NCI-H1092 treated with DMSO at 0.1 percent for 48 hours (cell line): Measurements from ENCODE around the gene NSUN2.
"Not testable (repeated sequence)": the region's sequence is repeated elsewhere in the genome, so short reads cannot be mapped to it uniquely, and the experiment has no call there.

Experiments
- DNase-seq: peaks from one replicate; lab custom pipeline; 2025; lab: John Stamatoyannopoulos, UW

NSUN2 gene

DNA sequence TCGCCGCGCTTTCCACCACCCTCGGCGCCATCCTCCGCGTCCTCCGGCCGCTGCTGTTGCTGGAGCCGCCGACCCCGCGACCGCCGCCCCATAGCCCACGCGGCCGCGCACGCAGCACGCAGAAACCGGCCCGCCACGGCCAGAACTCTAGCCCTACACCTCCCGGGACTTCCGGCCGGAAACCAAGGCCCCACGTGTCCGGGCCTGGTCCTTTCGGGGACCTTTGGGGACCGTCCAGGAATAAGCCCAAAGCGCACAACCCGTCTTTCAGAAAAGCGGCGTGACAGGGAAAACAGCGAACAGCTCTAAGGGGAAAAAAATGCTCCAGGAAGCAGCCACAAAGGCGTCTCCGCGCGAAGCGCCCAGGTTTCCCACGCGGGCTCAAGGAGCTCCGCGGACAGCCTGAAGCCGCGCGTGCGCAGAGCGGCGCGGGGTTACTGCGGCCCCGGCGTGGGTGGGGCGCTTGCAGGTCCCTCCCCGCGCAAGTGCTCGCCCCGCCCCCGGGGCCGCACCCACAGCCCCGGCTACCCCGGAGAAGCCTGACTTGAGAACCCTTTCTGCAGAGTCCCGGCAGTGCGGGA, at the start of gene NSUN2, which contains the start of gene SRD5A1:
Gene NSUN2 (minus strand): TSS at position 157 of the 581 bp plus-strand sequence. CDS start 65 bp downstream, at position 92.
Gene SRD5A1 (plus strand): TSS at position 553 of the 581 bp plus-strand sequence. CDS start 137 bp downstream, outside the sequence.
- DNase-seq: peak; percentile 94

DNA sequence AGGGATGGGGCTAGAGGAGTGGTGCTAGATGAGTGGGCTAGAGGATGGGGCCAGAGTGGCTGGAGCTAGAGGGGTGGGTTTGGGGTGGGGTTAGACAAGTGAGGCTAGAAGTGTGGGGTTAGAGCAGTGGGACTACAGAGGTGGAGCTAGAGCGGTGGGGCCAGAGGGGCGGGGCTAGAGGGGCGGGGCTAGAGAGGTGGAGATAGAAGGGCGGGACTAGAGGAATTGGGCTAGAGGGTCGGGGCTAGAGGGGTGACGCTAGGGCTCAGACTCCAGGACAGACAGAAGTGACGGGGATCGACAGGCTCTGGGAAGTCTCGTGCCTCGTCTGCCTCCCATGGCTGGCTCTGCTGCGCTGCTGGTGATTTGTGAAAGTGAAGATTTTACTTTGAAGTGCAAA, 49.4 kb upstream of the NSUN2 start:
- DNase-seq: no peak

DNA sequence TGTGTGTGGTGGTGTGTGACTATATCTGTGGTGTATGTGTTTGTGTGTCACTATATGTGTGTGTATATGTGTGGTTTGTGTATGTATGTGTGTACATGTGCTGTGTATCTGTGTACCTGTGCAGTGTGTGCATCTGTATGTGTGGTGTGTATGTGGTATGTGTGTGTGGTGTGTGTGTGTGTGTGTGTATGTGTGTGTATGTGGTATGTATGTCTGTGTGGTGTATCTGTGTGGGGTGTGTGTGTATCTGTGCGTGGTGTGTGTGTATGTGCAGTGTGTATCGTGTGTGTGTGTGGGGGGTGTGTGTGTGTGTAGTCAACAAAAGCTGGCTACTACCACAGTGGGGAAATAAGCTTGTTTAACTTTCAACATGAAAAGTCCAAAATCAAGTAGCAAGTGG, 48.8 kb upstream of the NSUN2 start:
- DNase-seq: no peak

DNA sequence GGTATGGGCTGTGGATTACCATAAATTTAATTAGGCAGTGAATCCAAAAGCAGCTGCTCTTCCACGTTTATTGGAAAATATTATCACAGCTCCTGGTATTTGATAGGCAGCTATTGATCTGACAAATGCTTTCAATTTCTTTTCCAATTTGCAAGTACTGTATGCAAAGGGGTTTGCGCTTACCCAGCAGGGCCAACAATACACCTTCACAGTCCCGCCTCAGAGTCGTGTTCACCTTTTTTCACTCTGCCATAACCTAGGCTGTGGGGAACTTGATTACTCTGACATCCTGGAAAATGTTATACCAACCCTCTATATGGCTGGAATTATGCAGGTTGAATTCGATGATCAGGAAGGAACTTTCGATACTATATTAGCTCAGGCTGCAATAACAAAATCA, 48.1 kb upstream of the NSUN2 start:
- no peak for DNase-seq

DNA sequence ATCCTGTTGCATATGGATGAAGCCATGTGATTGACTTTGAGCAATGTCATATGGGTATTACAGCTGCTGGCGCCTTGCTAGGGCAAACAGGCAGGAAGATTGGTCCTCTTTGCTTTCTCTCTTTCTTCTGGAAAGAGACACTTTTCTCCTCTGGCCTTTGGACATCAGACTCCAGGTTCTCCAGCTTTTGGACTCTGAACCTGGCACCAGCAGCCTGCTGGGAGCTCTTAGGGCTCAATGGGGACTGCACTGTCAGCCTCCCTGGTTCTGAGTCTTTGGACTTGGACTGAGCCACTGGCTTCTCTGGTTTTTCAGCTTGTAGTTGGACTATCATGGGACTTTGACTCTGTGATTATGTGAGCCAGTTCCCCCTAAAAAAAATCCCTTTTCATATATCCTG, 45.5 kb upstream of the NSUN2 start:
- DNase-seq: no peak

DNA sequence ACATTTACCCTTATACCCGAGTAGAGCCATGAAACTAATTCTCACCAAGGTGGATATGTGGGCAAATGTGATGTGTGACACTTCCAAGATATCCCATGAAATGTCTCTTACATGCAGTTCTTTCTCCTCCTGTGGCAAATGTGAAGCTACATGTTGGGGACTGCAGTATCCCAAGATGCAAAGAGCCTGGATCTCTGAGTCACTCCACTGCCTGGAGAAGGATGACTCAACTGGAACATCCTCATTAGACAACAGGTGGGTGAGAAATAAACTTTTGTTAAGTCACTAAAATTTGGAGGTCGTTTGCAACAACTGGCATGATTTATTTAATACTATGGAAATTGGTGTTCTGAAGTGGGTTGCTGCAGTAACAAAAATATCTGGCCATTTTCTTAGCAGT, 43.9 kb upstream of the NSUN2 start:
- DNase-seq: no peak

DNA sequence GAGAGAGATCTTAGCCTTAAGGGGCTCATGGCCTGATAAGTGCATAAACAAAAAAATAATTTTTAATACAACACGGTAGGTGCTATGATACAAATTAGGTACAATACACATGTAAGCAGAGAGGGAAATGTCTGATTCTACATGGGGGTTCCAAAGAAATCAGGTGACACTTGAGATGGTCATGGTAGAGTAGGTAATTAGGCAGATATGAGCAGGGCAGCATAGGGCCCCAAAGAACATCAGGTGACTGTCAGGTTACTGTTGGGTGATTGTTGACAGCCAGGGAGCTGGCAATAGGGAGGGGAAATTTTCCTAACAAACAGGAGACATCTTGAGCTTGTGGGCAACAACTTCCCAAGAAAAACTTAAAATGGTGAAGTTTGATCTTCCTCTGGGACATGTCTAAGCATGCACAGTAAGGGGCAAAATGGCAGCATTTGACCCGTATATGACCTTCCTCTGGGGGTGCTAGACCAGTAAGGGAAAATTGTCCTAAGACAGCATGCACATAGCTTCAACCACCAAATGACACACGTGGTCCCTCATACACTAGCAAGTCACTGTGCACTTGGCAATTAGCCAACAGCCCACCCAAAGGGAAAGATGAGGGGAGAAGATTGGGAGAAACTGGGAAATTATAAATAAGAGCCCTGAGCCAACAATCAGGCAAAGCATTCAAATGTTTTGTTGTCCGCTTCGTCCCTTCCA, 43.1 kb upstream of the NSUN2 start:
- no peak for DNase-seq

DNA sequence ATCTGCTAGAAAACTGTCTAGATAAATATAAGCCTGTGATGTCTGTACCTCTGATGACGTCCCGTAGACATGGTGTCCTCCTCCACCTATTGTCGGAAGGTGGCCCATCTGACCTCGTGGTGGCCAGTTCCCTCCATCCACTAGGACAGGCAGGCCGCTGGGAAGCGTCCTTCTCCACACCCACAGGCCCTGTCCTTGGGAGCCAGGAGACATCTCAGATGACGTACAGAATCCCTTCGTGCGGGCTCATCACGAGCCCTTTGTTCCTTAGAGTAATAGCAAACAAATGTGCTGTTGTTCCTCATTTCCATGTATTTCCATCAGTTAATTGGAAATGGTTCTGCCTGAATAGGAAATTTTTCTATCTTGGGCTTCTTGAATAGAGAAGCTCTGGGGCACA, 42.0 kb upstream of the NSUN2 start:
- no peak for DNase-seq

DNA sequence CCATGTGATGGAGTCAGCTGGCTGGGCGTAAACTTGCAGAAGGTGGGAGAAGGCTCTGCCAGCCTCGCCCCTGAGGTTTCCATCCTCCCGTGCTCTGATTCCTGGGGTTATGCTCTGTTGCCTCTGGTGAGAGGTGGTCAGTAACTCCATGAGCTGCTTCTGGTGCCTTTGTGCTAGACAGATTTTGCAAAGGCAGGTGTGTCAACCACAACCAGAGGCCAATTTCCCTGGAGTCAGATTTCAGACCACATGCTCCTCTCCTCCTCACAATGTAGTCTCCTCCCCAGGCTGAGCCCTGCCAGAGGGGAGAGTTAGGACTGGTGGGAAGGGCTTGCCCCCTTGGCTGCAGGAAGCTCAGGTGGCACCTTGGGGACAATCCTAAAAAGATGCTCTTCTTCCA, 41.6 kb upstream of the NSUN2 start:
- DNase-seq: peak; percentile 25

DNA sequence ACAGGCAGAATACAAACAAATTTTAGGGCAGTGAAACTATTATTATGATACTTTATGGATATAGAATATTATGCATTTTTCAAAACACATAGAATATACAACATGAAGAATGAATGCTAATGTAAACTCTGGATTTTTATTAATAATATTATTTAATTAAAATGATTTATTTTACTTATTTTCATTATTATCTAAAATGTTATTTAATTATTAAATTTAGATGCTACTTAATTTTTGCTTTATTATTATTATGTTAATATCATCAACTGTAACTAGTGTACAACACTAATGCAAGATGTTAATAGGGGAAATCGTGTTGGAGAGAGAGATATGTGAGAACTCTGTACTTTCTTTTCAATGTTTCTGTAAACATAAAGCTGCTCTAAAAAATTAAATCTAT, 41.1 kb upstream of the NSUN2 start:
- DNase-seq: no peak

DNA sequence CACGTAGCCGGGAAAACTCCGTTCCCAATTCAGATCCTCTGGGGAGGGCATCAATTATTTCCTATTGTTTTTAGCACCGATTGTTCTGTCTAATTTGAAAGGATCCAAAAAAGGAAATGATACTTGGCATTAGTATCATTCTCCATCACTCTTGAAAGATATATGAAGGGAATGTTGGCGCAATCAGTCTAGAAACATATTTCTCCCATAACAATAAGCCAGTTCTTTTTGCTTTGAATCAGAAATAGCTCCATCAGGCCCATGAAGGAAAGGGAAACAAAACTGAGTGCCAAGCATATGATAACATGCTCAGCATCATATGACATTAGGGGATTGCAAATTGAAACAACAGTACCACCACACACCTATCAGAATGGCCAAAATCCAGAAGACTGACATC, 40.2 kb upstream of the NSUN2 start:
- no peak for DNase-seq

DNA sequence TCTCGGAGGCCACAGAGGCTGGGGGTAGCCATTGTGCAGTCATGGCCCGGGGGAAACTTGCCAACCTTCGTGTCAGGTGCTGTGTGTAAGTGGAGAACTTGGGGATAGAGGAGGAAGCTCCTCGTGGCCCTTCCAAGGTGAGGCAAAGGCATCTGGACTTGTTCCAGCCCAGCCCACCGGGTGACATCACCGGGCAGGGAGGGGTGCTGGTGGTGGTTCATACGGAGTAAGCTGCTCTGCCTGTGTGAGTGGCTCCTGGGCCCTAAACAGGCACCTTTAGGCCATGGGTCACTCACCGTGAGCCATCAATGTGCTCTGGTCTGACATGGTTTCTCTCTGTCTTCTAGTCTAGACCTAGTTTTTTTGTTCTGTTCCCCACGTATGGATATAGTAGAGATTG, 35.9 kb upstream of the NSUN2 start:
- not testable (repeated sequence) for DNase-seq

DNA sequence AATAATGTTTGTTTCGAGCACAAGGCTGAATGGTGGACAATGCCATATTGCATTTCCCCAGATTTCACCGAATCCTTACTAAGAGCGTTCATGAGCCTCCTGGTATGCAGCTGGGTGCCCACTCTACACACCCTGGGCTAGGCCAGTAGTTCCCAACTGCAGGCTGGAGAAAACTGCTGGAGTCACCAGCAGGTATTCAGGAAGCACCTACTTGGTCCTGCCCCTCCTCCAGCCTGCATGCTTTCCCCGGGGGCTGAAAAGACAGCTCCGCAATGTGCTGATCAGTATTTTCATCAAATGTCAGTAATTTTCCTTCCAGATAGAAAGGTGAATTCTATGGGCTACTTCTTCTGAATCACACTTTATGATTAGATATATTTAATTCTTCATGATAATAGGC, 34.8 kb upstream of the NSUN2 start:
- no peak for DNase-seq

DNA sequence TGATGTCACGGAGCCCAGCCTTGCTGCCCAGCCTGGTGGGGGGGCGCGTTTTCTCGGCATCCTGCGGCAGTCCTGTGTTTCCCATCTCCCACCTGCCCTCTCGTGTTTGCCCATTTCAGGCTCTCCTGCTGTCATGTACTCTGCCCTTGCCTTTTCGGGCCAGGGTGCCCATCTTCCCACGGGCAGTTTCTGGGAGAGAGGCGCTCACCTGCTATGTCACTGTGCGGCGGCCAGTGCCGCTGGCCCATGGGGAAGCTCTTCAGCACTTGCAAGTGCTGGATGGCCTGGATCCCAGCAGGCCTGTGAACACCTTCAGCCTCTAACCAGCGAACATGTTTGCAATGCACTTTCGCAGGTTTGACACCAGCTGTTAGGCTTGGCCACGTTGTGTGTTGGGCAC, 33.9 kb upstream of the NSUN2 start:
- DNase-seq: no peak

DNA sequence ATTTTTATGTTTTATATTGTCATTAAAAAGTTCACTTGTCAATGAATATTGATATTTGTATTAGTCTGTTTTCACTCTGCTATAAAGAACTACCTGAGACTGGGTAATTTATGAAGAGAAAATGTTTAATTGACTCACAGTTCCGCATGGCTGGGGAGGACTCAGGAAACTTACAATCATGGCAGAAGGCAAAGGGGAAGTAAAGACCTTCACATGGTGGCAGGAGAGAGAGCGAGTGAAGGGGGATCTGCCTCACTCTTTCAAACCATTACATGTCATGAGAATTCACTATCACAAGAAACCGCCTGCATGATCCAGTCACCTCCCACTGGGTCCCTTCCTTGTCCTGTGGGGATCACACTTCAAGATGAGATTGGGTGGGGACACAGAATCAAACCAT, 27.8 kb upstream of the NSUN2 start:
- DNase-seq: no peak

DNA sequence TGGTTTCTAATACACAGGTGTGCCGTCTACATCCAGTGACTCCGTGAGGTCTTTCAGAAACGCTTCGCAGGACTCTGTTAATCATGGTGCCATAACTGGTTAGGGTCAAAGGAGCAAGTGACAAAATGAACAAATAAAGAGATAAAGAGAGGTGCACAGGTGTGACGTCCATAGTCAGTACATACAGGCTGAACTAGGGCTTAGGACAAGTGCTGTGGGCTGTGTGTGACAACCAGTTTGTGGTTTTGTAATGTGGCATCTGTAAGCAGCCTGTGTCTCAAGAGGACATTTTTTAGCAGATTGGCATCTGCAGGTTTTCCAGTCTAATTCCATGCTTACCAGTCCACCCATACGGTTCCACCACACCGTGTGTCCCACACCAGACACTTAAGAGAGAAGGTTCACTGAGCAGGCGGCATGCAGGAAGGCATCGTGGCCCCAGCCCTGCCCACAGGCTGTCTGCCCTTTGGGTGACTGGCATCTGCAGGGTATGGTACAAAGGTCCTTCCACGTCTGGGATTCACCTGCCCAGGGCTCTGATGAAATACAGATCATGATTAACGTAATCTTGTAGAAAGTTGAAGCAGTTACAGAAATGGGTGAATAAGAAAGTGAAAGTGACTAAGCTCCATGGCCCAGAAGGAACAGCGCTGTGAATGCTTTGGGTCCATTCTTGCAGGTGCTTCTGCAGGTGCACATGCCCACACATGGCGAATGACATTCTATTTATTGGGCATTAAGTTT, 27.3 kb upstream of the NSUN2 start:
- DNase-seq: no peak

DNA sequence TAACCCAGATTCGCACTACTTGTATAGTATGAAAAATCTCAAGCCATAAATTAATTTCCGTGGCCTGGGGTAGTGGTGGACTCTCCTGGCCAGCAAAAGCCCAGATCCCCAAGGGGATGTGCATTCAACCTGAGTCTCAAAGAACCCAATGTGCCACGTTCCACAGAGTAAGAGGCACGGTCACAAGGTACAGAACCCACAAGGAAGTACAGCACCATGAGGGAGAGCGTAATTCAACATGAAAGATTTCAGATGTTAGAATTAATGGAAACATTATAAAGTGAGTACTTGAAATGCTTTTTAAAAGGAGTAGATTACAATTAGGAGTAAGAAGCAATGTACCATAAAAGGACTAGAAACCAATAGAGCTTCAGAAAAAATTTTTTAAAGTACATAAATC, 23.8 kb upstream of the NSUN2 start:
- no peak for DNase-seq

DNA sequence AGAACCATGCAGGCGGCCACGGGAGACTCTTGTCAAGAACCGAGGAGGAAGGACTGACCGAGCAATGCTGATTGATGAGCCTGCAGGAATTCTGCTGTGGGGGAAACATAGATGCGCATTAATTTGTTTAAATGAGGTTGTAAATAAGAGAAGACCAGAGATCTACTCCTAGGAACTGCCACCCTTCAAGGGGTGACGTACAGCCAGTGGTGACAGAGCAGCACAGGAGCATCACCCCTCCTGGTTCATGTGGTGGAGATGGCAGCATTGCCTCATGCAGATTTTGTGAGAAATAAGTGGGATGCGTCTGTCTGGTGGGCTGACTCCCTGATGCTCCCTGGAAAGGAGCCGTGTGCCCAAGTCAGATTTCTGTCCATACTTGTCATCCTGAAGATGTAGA, 22.6 kb upstream of the NSUN2 start:
- DNase-seq: no peak

DNA sequence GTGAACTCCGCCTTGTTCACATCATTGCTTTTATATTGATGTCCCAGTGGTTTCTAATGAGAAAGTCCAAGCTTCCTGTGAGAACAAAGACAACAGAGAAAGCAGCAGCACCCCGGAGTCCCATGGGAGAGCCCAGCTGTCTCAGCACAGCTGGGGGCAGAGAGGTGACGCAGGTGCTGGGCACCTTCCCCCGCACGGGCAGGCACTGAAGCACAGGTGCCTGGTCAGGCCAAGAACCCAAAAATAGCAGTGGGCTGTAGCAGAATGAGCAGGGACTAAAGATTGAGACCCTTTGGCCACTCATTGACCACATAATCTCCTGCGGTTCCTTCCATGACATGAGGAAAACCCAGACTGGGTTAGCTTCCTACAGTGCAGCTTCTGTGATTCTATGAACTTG, 19.2 kb upstream of the NSUN2 start:
- DNase-seq: no peak

DNA sequence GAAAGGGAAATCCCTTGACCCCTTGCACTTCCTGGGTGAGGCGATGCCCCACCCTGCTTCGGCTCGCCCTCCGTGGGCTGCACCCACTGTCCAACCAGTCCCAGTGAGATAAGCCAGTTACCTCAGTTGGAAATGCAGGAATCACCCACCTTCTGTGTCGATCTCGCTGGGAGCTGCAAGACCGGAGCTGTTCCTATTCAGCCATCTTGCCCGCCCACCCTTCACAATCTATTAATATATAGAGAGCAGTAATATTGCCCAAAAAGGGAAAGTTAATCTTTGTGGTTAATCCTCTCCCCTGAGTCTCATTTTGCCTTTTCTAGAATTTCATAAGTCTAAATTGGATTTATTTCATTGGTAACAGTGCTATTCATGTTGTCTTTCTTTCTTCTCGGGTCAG, 16.8 kb upstream of the NSUN2 start:
- DNase-seq: no peak

DNA sequence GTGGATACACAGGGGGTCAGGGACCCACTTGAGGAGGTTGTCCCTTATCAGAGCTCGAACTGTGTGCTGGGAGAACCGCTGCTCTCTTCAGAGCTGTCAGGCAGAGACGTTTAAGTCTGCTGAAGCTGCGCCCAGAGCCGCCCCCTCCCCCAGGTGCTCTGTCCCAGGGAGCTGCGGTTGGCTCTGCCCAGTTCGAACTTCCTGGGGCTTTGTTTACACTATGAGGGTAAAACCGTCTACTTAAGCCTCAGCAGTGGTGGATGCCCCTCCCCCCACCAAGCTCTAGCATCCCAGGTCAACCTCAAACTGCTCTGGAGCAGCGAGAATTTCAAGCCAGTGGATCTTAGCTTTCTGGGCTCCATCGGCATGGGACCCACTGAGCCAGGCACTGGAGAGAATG, 16.3 kb upstream of the NSUN2 start:
- no peak for DNase-seq

DNA sequence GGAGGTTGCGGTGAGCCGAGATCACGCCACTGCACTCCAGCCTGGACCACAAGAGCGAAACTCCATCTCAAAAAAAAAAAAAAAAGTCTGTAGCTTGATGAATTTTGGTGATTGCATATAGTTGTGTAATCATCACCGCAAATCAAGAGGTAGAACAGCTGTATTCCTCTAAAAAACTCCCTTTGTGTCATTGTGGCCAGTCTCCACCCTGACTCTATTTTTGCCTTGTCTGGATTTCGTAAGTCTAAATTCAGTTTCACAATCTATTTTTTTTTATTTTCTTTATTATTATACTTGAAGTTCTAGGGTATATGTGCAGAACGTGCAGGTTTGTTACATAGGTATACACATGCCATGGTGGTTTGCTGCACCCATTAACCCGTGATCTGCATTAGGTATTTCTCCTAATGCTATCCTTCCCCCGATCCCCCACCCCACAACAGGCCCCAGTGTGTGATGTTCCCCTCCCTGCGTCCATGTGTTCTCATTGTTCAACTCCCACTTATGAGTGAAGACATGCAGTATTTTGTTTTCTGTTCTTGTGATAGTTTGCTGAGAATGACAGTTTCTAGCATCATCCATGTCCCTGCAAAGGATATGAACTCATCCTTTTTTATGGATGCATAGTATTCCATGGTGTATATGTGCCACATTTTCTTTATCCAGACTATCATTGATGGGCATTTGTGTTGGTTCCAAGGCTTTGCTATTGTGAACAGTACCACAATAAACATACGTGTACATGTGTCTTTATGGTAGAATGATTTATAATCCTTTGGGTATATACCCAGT, 12.9 kb upstream of the NSUN2 start:
- not testable (repeated sequence) for DNase-seq
